GM18873 (cell line): ENCODE data around the gene XDH.

ENCODE experiments used
- ATAC-seq: cut with Tn5 transposase; IDR thresholded peaks from one replicate; pipeline ENCODE4 v1.9.1; 2021; ENCODE audit warnings: mild to moderate bottlenecking, moderate library complexity, moderate number of reproducible peaks; ENCODE audit not compliant: unreplicated experiment, low FRiP score

Gene XDH

DNA sequence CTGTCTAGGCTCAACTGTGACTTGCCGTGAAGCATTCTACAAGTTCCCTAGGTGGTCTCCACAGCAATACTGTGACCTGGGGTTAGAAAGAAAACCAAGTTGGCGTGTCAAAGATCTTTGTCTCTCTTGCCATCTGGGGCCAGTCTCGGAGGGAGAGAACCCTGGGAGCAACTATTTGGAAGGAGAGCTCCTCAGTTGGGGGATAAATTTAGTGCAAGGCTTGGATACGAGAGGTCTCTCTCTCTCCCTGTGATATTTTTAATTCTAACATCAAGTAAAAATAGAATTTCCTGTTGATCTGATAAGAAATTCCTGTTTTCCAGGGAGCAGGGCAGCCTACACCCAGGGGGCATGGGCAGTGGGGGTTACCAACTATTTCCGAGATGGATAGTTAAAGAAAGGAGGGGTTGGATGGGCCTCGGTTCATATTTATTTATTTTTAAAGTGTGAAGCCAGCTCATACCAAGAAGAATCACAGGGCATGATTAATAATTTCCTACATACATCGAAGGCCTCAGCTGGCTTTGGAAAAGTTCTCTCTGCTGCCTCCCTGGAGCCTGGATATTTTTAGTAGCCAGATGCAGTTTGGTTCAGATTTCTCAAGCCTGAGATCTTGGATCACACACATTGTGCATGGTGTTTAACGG is 117.8 kb downstream of the XDH start:
- no peak for ATAC-seq

DNA sequence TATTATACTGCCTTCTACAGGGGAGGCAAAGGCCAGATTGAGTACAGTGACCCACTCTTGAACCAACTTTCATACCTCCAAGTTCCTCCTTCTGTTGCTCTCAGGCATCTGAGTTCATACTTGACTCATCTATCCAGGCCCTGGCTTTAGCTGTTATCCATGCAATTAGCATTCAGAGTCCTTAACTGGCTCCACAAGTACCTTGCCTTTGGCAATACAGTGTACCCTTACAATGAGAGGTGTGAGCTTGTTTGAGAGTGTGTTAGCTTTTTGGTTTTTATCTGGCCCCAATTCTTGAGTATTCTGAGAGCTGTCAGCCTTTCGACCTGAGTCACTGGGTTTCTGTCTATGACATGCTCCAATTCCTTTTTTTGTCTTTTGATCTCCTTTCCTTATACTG is 120.3 kb downstream of the XDH start:
- no peak for ATAC-seq

DNA sequence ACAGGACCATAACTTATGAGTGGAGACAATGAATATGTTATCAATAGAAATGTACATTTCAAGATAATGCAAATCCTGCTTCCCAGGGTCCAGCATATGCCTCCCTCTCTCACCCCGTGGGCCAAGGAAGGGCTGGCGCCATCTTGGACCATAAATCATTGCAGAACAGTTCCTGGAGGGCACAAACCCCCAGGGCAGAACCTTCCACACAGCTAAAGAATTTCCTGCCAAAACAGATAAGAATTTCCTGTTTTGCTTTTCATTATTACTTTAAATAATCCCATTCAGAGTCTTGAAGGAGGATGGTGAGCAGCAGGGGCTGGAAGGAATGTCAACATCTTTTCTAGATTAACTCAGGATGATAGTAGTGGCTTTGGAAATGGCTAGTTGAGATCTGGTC is 126.9 kb downstream of the XDH start:
- no peak for ATAC-seq

GRCh38 chr2:31286961-31287550 is 127.5 kb downstream of the XDH start:
- ATAC-seq = no peak

- no peak for ATAC-seq
These were observed 128.3 kb downstream of the XDH start for GRCh38 chr2:31286230-31286629.
